Stimulated activated CD8-positive, alpha-beta memory T cell treated with anti-CD3 and anti-CD28 coated beads, Interleukin-15, amount 100 ng/mL, for 4 hours (primary cell): ENCODE data around the gene WDPCP.
"Not testable (repeated sequence)": the region's sequence is repeated elsewhere in the genome, so short reads cannot be mapped to it uniquely, and the experiment has no call there.

ENCODE experiments used
- DNase-seq, 2 donors: peaks; one replicate each; pipeline ENCODE4 v3.0.0-alpha.2; 2020; ENCODE audit warnings: low read depth in 2 of 2

WDPCP gene

DNA sequence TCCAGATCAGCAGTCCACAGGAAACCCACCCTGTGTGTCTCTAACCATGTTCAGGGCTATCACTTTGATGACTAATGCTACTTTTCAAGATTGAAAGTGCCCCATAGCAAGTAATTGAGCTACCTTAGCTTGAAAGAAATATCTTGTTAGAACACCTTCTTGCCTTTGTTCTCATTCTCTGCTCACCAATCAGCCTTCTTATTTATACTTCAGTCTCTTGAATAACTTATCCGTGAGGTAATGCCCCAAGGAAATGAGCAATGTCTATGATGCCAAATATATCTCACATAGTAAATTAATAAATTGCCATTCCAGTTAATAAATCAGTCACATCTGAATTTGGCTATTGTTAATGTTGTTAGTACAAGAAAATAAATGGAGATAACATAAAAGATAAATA lies 141.6 kb downstream of the WDPCP start:
- no peak for DNase-seq

DNA sequence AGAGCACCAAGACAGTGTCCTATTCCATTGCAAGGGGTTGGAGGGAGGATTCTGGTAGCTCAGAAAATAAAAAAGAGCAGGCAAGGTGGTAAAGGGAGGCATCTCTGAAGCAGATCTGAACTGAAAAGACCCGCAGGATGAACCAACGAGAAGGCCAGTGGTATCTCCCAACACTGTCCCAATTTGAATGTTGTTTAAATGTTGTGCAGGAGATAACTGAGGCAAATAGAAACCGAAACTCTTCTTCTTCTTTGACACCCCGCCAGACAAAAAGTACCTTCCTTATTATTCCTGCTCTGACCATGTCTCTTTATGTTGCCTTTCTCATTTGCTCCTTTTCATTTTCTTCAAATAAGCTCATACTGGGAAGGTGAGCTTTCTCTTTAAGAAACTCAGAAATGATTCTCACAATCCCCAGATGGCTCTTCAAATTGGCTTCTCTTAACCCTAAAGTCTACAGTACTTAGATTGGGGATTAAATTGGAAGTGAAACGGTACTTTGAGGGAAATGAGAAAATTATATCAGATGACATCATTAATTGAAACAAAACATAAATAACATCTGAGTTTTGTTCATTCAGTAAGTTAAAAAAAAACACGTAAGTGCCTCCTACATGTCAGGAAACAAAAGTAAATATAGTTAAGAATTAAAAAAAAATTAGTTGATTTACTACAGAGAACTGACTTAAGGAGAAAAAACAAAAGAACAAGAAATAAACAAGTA lies 143.6 kb downstream of the WDPCP start:
- no peak for DNase-seq

DNA sequence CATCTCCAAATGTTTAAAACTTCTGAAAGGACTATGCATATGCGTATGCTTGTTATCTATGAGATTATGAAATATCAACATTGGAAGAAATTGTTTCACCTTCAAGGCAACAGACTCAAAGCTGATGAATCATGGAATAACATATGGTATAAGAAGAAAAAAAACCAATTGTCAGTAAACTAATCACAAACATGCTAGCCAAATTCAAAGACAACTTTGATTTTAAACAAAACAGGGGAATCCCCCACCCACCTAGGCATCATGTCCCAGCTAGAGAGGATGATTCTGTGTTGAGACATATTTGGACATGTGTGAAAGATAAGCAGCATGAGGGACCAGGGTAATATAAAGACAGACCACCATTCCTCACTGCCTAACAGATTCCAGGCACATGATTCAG lies 147.7 kb downstream of the WDPCP start:
- no peak for DNase-seq

- no peak for DNase-seq
Measured at GRCh38 chr2:63438181-63438580, 150.1 kb downstream of the WDPCP start.

GRCh38 chr2:63436488-63436887 lies 151.8 kb downstream of the WDPCP start:
- no peak for DNase-seq

DNA sequence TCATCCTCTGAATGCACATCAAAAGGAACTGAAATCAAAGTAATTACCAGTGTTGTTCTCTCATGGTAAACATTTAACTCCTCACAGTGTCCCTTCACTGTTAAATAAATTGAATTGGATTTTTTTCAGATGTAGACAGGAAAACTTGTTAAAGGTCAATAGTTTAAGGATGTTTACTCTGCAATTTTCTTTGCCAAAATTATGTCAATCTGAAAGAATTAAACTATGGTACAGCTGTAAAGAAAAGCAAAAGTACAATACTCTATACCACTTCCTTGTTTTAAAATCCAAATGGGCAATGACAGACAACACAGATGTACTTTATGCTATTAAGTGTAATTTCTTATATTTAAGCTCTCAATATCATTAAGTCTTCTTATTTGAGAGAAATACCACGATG lies 153.2 kb downstream of the WDPCP start:
- no peak for DNase-seq

GRCh38 chr2:63434024-63435001 lies 154.0 kb downstream of the WDPCP start:
- DNase-seq: no peak

DNA sequence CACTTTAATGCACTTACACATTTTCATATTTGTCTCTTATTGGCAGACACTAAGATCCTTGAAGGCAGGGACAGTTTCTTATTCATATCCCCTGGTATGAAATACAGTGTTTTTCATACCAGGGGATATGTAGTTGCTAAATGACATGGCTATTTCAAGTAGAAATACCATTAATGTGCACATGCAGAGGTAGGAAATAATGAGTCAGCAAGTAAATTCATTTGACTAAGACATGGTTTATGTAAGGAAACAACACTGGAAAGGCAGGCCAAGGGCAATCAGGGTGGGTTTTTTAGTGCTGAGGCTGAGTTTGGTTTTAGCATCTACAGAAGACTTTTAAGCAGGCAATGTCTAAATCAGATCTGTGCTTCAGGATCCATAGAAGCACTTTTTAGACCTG lies 155.9 kb downstream of the WDPCP start:
- DNase-seq: no peak

DNA sequence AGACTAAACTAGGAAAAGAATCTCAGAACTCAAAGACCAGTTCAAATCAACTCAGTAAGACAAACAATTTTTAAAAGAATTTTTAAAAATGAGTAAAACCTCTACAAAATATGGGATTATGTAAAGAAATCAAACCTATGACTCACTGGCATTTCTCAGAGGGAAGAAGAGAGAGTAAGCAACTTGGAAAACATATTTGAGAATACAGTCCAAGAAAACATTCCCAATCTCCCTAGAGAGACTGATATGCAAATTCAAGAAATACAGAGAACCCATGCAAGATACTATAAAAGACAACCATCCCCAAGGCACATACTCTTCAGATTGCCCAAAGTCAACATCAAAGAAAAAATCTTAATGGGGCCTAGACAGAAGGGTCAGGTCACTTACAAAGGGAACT lies 162.7 kb downstream of the WDPCP start:
- DNase-seq: no peak

GRCh38 chr2:63425079-63425416 lies 163.2 kb downstream of the WDPCP start:
- DNase-seq: no peak

DNA sequence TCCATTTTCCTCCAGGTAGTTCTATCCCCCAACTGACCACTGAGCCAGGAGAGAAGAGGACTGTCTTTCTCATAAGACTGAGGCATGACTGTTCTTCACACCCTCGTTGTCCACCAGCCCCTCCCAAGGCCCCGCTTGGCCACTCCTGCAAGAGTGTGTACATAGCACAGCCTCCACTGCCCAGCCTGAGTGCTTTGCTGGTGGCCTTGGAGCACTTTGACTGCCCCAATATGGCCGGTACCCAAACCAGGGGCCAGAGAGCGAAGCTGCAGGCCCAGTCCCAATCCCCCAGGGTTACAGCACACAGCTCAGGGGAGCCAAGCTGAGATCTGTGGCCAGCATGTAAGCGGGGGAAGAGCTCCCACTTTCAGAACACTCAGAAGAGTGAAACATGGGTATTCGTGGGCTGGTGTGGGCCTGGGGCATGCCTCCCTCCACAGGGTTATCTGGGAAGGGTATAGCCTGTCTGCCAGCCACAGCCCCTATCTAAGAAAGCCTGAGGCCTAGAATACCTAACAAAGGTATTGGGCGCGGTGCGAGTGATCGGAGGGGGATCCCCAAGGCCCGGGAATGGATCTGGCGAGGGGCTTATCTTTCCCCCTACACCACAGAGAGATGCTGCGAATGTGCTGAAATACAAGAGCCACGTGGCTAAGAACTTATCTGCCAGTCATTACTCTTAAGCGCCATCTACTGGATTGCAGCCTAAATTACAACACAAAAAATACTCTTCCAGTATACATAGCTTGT lies 163.8 kb downstream of the WDPCP start:
- DNase-seq: no peak

- DNase-seq: no peak
Measured at GRCh38 chr2:63422556-63422955, 165.7 kb downstream of the WDPCP start.

GRCh38 chr2:63408530-63408929 lies 179.7 kb downstream of the WDPCP start:
- no peak for DNase-seq

DNA sequence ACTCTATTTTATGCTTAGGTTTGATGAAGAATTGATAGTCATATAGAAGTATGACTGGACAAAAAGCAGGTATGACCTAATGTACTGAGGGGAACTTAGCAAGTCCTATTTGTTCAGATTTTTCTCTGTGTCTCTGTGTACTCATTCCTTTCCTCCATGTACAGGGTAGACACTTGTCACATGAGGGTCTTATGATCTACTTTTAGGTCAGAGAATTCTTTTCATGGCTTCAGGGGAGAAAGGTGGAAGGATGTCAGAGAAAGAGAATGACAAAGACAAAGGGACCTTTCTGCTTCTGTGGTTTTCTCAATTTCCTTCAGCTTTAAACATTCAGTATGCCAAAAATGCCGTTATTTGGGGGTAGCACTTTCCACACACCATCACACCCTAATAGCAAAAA lies 181.6 kb downstream of the WDPCP start:
- DNase-seq: no peak

DNA sequence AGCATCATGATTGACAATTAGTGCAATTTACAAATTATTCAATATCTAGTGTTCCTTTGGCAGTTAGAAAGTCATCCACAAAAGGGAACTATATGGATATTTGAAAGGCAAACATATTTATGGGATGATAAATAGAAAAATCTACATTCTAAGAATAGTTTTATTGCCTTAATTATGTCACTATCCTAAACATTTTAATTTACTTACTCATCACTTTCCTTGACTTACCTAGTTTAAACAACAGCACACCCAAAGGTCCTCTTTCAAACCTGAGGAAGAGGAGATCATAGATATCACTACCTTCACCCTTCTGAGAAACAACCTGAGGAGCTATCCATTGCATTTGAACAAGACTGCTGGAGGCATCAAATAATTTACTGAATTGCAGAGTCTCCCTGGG lies 184.5 kb downstream of the WDPCP start:
- DNase-seq: no peak

- not testable (repeated sequence) for DNase-seq
Measured at GRCh38 chr2:63402889-63403288, 185.4 kb downstream of the WDPCP start.

DNA sequence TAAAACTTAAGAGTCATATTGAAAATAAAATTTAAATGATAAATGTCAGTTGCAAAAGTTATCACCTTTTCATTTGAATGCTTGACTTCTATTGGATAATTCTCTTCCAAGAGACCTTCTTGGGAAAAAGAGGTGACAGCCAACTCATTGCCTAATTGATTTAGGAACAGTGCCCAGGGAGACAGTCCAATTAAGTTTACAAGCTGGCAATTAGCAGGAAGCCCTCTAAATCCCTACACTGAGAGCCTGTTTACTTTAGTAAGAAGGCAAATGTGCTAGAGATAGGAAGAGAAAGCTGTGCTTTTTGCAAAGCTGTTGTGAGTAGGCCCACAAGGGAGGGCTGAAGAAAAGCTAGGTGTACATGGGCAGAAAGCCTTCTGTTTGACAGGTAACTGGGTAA lies 189.1 kb downstream of the WDPCP start:
- DNase-seq: no peak

DNA sequence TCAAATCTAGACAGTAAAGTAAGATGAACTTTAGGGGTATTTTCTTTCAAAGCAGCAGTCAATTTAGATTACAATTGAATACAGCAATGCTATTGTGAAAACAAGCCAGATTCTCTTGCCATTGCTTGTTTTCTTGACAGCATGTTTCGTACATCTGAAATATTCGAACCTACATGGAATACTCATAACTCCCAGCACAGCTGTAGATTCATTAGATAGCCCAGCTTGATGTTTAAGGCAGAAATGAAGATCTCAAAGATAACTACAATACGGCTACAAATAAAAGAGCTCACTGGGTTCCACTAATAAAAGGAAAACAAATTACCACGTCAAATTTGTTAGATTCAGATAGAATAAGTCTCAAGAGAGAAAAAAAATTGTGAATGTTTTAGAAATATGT lies 208.8 kb downstream of the WDPCP start:
- DNase-seq: no peak

- no peak for DNase-seq
Measured at GRCh38 chr2:63378589-63378988, 209.7 kb downstream of the WDPCP start.

DNA sequence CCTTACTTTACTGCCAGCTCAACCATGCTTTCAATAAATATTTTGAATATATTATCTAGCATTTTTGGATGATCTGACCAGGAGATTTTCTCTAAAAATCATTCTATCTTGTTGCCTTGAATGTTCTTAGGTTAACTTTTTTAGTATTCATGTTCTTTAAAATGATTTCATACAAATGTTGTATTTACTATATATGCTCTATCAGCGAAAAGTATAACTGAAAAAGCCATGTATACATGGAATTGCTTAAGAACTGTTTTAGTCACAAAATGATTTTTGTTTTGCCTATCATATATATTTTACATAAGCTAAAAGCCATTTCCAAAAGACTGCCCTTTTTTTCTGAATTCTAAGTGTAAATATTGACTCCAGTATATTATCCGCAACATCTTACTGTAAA lies 213.9 kb downstream of the WDPCP start:
- no peak for DNase-seq

- DNase-seq: no peak
Measured at GRCh38 chr2:63372549-63372948, 215.7 kb downstream of the WDPCP start.

DNA sequence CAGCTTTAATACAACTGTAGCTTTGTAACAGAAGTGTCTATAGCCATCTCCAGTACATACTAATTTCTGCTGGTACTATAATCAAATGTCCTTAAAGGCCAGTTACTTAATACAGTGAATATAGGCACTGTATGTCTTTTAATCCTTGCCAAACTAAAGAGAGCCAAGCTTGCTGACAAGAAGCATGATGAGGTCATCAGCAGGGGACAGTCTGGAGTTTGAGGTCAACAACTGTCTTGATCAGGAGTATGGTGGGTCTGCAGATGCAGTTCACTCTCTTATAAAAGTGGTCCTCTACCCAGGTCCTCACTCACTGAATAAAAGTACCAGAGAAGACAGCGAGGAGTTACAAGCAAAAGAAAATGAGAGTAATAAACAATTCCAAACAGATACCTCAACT lies 219.1 kb downstream of the WDPCP start:
- DNase-seq: no peak
